Measurements from ENCODE around the gene KCTD10. TPM values are rescaled to one million over a fixed set of nuclear protein-coding genes. Genes with fewer than 3 reads are reported as not detected.

KCTD10 gene
- polyA plus RNA-seq, 1 donor (not counting 4 experiments of a cell fraction or from before 2014, with no cell fraction given): 107 TPM

DNA sequence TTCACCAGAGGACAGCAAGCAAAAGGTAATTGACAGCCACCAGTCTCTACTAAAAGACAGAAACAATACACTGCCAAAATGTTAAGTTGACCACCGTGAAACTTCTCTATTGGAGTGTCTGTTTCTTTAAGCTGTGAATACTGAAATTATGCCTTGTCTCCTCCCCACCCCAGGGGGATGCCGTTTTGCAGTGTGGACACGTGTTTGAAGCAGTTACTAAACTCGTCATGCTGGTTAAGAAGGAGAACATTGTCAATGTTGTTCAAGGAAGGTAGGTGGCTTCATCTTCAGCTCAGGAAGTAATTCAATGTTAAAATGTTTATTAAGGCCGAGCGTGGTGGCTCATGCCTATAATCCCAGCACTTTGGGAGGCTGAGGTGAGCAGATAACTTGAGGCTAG is 32.8 kb downstream of the KCTD10 start:
- Histone ChIP-seq H3K79me2 (ENCODE audit: control insufficient read depth, insufficient read depth, low read length) (no peaks in the 10 kb centered on the region), H3K27ac (ENCODE audit: control insufficient read depth, insufficient read depth, low read length) (no peak overlapping the region), H3K4me2 (ENCODE audit: control insufficient read depth, extremely low read depth, insufficient read depth, low read depth, low read length) (no peak overlapping the region), H2AFZ (ENCODE audit: control insufficient read depth, low read length) (no peak overlapping the region), H3K4me1 (ENCODE audit: control insufficient read depth, extremely low read depth, insufficient read depth, low read length) (no peaks in the 10 kb centered on the region), H3K36me3 (ENCODE audit: control insufficient read depth in 2 of 2, extremely low read depth in 1 of 2, insufficient read depth in 2 of 2, low read length in 2 of 2) (peaks cover 18 to 24% of the 10 kb centered on the region in 2 experiments), H3K9ac (ENCODE audit: control insufficient read depth, extremely low read depth, insufficient read depth, low read length) (no peak overlapping the region), H3K9me1 (ENCODE audit: control insufficient read depth, extremely low read depth, insufficient read depth, low read length) (no peaks in the 10 kb centered on the region), H3K27me3 (ENCODE audit: control insufficient read depth, extremely low read depth, insufficient read depth, low read length) (no peaks in the 10 kb centered on the region), H4K20me1 (ENCODE audit: control insufficient read depth, extremely low read depth, insufficient read depth, low read length) (peaks cover 4% of the 10 kb centered on the region), H3K4me3 (ENCODE audit: control insufficient read depth in 2 of 3, extremely low read depth in 1 of 3, insufficient read depth in 2 of 3, low read depth in 1 of 3, low read length in 3 of 3) (no peak overlapping the region), H3K9me3 (ENCODE audit: control insufficient read depth, low read depth, low read length) (no peaks in the 10 kb centered on the region)
- DNase-seq (ENCODE audit: low read depth, low spot score): no peak
- no peak for FAIRE-seq
- dilution Hi-C loops (cut with MboI; ENCODE audit: extremely low pct_ligation_motif_present, low sequenced_read_pairs): no loop called here
- TF ChIP-seq, protein P1, sequence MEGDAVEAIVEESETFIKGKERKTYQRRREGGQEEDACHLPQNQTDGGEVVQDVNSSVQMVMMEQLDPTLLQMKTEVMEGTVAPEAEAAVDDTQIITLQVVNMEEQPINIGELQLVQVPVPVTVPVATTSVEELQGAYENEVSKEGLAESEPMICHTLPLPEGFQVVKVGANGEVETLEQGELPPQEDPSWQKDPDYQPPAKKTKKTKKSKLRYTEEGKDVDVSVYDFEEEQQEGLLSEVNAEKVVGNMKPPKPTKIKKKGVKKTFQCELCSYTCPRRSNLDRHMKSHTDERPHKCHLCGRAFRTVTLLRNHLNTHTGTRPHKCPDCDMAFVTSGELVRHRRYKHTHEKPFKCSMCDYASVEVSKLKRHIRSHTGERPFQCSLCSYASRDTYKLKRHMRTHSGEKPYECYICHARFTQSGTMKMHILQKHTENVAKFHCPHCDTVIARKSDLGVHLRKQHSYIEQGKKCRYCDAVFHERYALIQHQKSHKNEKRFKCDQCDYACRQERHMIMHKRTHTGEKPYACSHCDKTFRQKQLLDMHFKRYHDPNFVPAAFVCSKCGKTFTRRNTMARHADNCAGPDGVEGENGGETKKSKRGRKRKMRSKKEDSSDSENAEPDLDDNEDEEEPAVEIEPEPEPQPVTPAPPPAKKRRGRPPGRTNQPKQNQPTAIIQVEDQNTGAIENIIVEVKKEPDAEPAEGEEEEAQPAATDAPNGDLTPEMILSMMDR (optimal IDR thresholded peaks at IDR 0.05 in 1 of 3, IDR thresholded peaks at IDR 0.05 in 1 of 3, conservative IDR thresholded peaks at IDR 0.05 in 1 of 3; ENCODE audit: extremely low read depth in 1 of 3, insufficient read depth in 2 of 3, low read length in 3 of 3): no peak
- no peak for TF ChIP-seq EZH2 (IDR thresholded peaks at IDR 0.05; ENCODE audit: low read length)

DNA sequence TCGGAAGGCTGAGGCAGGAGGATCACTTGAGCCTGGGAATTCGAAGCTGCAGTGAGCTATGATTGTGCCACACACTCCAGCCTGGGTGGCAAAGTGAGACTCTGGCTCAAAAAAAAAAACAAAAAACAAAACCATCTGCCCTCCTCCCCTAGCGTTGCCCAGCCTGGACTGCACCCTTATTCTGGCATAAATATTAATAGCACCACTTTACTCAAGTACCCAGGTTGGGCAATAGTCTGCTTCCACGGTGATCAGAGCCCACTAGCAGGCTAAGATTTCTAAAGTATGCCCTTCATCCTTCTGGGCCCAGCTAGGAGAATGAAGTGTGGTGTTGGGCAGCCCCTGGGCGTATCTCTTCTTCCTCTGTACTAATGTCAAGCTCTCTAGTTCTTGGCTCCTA is 33.3 kb downstream of the KCTD10 start:
- H3K36me3 ChIP-seq (ENCODE audit: control insufficient read depth in 2 of 2, extremely low read depth in 1 of 2, insufficient read depth in 2 of 2, low read length in 2 of 2): peaks cover 16 to 23% of the 10 kb centered on the region in 2 experiments
- H3K4me2 ChIP-seq (ENCODE audit: control insufficient read depth, extremely low read depth, insufficient read depth, low read depth, low read length): no peak overlapping the region
- no peak overlapping the region for H3K9ac ChIP-seq (ENCODE audit: control insufficient read depth, extremely low read depth, insufficient read depth, low read length)
- dilution Hi-C loops (cut with MboI; ENCODE audit: extremely low pct_ligation_motif_present, low sequenced_read_pairs): no loop called here
- TF ChIP-seq, protein P1 (optimal IDR thresholded peaks at IDR 0.05 in 1 of 3, IDR thresholded peaks at IDR 0.05 in 1 of 3, conservative IDR thresholded peaks at IDR 0.05 in 1 of 3; ENCODE audit: extremely low read depth in 1 of 3, insufficient read depth in 2 of 3, low read length in 3 of 3): no peak
- TF ChIP-seq EZH2 (IDR thresholded peaks at IDR 0.05; ENCODE audit: low read length): no peak
- H3K9me1 ChIP-seq (ENCODE audit: control insufficient read depth, extremely low read depth, insufficient read depth, low read length): no peaks in the 10 kb centered on the region
- DNase-seq (ENCODE audit: low read depth, low spot score) (no peak), FAIRE-seq (no peak)
- no peaks in the 10 kb centered on the region for H3K79me2 ChIP-seq (ENCODE audit: control insufficient read depth, insufficient read depth, low read length)
- no peaks in the 10 kb centered on the region for H3K4me1 ChIP-seq (ENCODE audit: control insufficient read depth, extremely low read depth, insufficient read depth, low read length)
- H3K4me3 ChIP-seq (ENCODE audit: control insufficient read depth in 2 of 3, extremely low read depth in 1 of 3, insufficient read depth in 2 of 3, low read depth in 1 of 3, low read length in 3 of 3): no peak overlapping the region
- no peaks in the 10 kb centered on the region for H3K9me3 ChIP-seq (ENCODE audit: control insufficient read depth, low read depth, low read length)
- no peaks in the 10 kb centered on the region for H3K27me3 ChIP-seq (ENCODE audit: control insufficient read depth, extremely low read depth, insufficient read depth, low read length)
- no peak overlapping the region for H3K27ac ChIP-seq (ENCODE audit: control insufficient read depth, insufficient read depth, low read length)
- H2AFZ ChIP-seq (ENCODE audit: control insufficient read depth, low read length): no peak overlapping the region
- peaks cover 2% of the 10 kb centered on the region for H4K20me1 ChIP-seq (ENCODE audit: control insufficient read depth, extremely low read depth, insufficient read depth, low read length)
